ENCODE results near the gene BRME1. TPM values are rescaled to one million over a fixed set of nuclear protein-coding genes. Genes with fewer than 3 reads are reported as not detected.

Gene BRME1
- total RNA-seq, 1 donor from 2014 or later, result 1.4 TPM

- no peak for DNase-seq (ENCODE audit: low read depth)
- H3K4me3 ChIP-seq (ENCODE audit: low read depth, low read length), result no peak overlapping the region
- TF ChIP-seq, protein P1, sequence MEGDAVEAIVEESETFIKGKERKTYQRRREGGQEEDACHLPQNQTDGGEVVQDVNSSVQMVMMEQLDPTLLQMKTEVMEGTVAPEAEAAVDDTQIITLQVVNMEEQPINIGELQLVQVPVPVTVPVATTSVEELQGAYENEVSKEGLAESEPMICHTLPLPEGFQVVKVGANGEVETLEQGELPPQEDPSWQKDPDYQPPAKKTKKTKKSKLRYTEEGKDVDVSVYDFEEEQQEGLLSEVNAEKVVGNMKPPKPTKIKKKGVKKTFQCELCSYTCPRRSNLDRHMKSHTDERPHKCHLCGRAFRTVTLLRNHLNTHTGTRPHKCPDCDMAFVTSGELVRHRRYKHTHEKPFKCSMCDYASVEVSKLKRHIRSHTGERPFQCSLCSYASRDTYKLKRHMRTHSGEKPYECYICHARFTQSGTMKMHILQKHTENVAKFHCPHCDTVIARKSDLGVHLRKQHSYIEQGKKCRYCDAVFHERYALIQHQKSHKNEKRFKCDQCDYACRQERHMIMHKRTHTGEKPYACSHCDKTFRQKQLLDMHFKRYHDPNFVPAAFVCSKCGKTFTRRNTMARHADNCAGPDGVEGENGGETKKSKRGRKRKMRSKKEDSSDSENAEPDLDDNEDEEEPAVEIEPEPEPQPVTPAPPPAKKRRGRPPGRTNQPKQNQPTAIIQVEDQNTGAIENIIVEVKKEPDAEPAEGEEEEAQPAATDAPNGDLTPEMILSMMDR (conservative IDR thresholded peaks at IDR 0.05; ENCODE audit: low read depth, low read length), result no peak
Measured at GRCh38 chr19:13875824-13876223, 30.1 kb downstream of the BRME1 start.

GRCh38 chr19:13873834-13874515 lies 31.9 kb downstream of the BRME1 start:
- DNase-seq (ENCODE audit: low read depth), result no peak
- TF ChIP-seq, protein P1 (conservative IDR thresholded peaks at IDR 0.05; ENCODE audit: low read depth, low read length), result no peak
- H3K4me3 ChIP-seq (ENCODE audit: low read depth, low read length), result no peak overlapping the region

GRCh38 chr19:13872695-13873389 lies 33.1 kb downstream of the BRME1 start:
- H3K4me3 ChIP-seq (ENCODE audit: low read depth, low read length), result peak overlapping the region; percentile 55
- DNase-seq (ENCODE audit: low read depth), result no peak
- TF ChIP-seq, protein P1 (conservative IDR thresholded peaks at IDR 0.05; ENCODE audit: low read depth, low read length), result peak; percentile 38

GRCh38 chr19:13872339-13872694 lies 33.6 kb downstream of the BRME1 start:
- DNase-seq (ENCODE audit: low read depth), result no peak
- TF ChIP-seq, protein P1 (conservative IDR thresholded peaks at IDR 0.05; ENCODE audit: low read depth, low read length), result no peak
- H3K4me3 ChIP-seq (ENCODE audit: low read depth, low read length), result peak overlapping the region; percentile 55

GRCh38 chr19:13870873-13871272 lies 35.0 kb downstream of the BRME1 start:
- TF ChIP-seq, protein P1 (conservative IDR thresholded peaks at IDR 0.05; ENCODE audit: low read depth, low read length), result no peak
- DNase-seq (ENCODE audit: low read depth), result no peak
- H3K4me3 ChIP-seq (ENCODE audit: low read depth, low read length), result no peak overlapping the region

- TF ChIP-seq, protein P1 (conservative IDR thresholded peaks at IDR 0.05; ENCODE audit: low read depth, low read length), result no peak
- DNase-seq (ENCODE audit: low read depth), result no peak
- no peak overlapping the region for H3K4me3 ChIP-seq (ENCODE audit: low read depth, low read length)
Measured at GRCh38 chr19:13869281-13869680, 36.6 kb downstream of the BRME1 start.

Measured in epithelial cell of proximal tubule (primary cell).